B cell (primary cell): ENCODE results near the gene STAC3. TPM values are rescaled to one million over a fixed set of nuclear protein-coding genes. Genes with fewer than 3 reads are reported as not detected.

Source experiments
- ATAC-seq: fragments of 200-7000 bp; cut with Tn5 transposase; one replicate; pipeline ENCODE4 v1.10.0; 2021; ENCODE audit warnings: low read depth, mild to moderate bottlenecking, moderate number of reproducible peaks, moderate library complexity
- CTCF ChIA-PET: fragments of 350-600 bp; sonication (Branson Sonifier 250); formaldehyde crosslinking; loops from one replicate; lab custom pipeline; 2021; ENCODE audit warnings: antibody characterized with exemption, inconsistent platforms; lab: Charles Lee
- POLR2A ChIA-PET: fragments of 350-600 bp; sonication (Branson Sonifier 250); formaldehyde crosslinking; loops from one replicate; lab custom pipeline; 2021; ENCODE audit warnings: antibody characterized with exemption; lab: Charles Lee
- DNase-seq: peaks from one replicate; pipeline ENCODE4 v3.0.0; 2013
- H2AFZ ChIP-seq: 2 replicates; pipeline ENCODE4 v1.6.1; 2012; ENCODE audit warnings: mild to moderate bottlenecking, low read depth, low read length; ENCODE audit not compliant: insufficient read depth, poor library complexity, severe bottlenecking
- H3K27ac ChIP-seq, 2 donors: 1 replicate in 1 of 2; 2 replicates in 1 of 2; pipeline ENCODE4 v1.5.1; 2012 to 2013; ENCODE audit warnings: low read length in 2 of 2, mild to moderate bottlenecking in 2 of 2, moderate library complexity in 1 of 2
- H3K27me3 ChIP-seq, 4 experiments: fragments of 200-600 bp in 1 of 4; sonication (generic) in 1 of 4; replicated peaks in 1 of 4; 1 replicate in 2 of 4; 2 replicates in 2 of 4; pipeline versions ENCODE4 v1.6.1 to v1.7.0; 2013 to 2016; ENCODE audit warnings: low read length in 3 of 4, mild to moderate bottlenecking in 2 of 4, mixed read lengths in 1 of 4, moderate library complexity in 1 of 4; ENCODE audit not compliant: insufficient read depth in 4 of 4, control insufficient read depth in 3 of 4; ENCODE audit errors: control extremely low read depth in 1 of 4
- H3K36me3 ChIP-seq, 2 experiments: replicated peaks in 1 of 2; 1 replicate in 1 of 2; 2 replicates in 1 of 2; pipeline versions ENCODE4 v1.6.1 to v1.7.1; 2013; ENCODE audit warnings: low read length in 1 of 2; ENCODE audit not compliant: insufficient read depth in 2 of 2, control insufficient read depth in 1 of 2; ENCODE audit errors: control extremely low read depth in 1 of 2, extremely low read depth in 1 of 2
- H3K4me1 ChIP-seq, 2 donors: fragments of 200-600 bp in 1 of 2; sonication (generic) in 1 of 2; 1 replicate in 1 of 2; 2 replicates in 1 of 2; pipeline versions ENCODE4 v1.5.1 to v1.6.1; 2013 to 2017; ENCODE audit warnings: low read length in 2 of 2; ENCODE audit not compliant: control insufficient read depth in 2 of 2, insufficient read depth in 2 of 2
- H3K4me2 ChIP-seq: replicated peaks from 2 replicates; pipeline ENCODE3; 2012; ENCODE audit warnings: mild to moderate bottlenecking, low read depth, low read length; ENCODE audit not compliant: poor library complexity, severe bottlenecking
- H3K4me3 ChIP-seq, 5 experiments: fragments of 200-600 bp in 1 of 5; sonication (generic) in 1 of 5; 1 replicate in 3 of 5; 2 replicates in 2 of 5; pipeline versions ENCODE4 v1.5.1 to v1.7.0; 2011 to 2016; ENCODE audit warnings: low read length in 4 of 5, mild to moderate bottlenecking in 4 of 5, low read depth in 2 of 5, control low read depth in 1 of 5, moderate library complexity in 1 of 5; ENCODE audit not compliant: insufficient read depth in 1 of 5; ENCODE audit errors: control extremely low read depth in 1 of 5, extremely low read depth in 1 of 5
- H3K79me2 ChIP-seq: fragments of 200-600 bp; sonication (generic); one replicate; pipeline ENCODE4 v1.6.0; 2016; ENCODE audit warnings: low read length; ENCODE audit not compliant: control insufficient read depth, insufficient read depth
- H3K9ac ChIP-seq: fragments of 200-600 bp; sonication (generic); 2 replicates; pipeline ENCODE4 v1.6.1; 2017; ENCODE audit warnings: mild to moderate bottlenecking, low read length, moderate library complexity
- H3K9me3 ChIP-seq, 3 donors: one replicate each; pipeline versions ENCODE4 v1.6.1 to v1.7.1; 2013; ENCODE audit warnings: low read length in 2 of 3; ENCODE audit not compliant: control insufficient read depth in 2 of 3, insufficient read depth in 1 of 3; ENCODE audit errors: control extremely low read depth in 1 of 3
- H4K20me1 ChIP-seq: 2 replicates; pipeline ENCODE4 v1.6.0; 2012; ENCODE audit warnings: mild to moderate bottlenecking, low read length; ENCODE audit not compliant: insufficient read depth, control insufficient read depth, poor library complexity, severe bottlenecking
- H3K27ac Mint-ChIP-seq: one replicate; pipeline ENCODE4 v1.8.0; 2021; ENCODE audit warnings: mixed read lengths
- H3K27me3 Mint-ChIP-seq: one replicate; pipeline ENCODE4 v1.8.0; 2021; ENCODE audit warnings: mixed read lengths
- H3K4me1 Mint-ChIP-seq: one replicate; pipeline ENCODE4 v1.8.0; 2021; ENCODE audit warnings: mixed read lengths
- H3K4me3 Mint-ChIP-seq: one replicate; pipeline ENCODE4 v1.8.0; 2021; ENCODE audit warnings: mixed read lengths
- H3K9me3 Mint-ChIP-seq: one replicate; pipeline ENCODE4 v1.8.0; 2022; ENCODE audit warnings: mixed read lengths; ENCODE audit not compliant: insufficient read depth
- CTCF ChIP-seq: fragments of 200-600 bp; IDR thresholded peaks from one replicate; pipeline ENCODE4 v1.8.0; 2022; ENCODE audit warnings: antibody characterized with exemption, mild to moderate bottlenecking
- EZH2 ChIP-seq: IDR thresholded peaks from 2 replicates; pipeline ENCODE4 v1.6.1; 2012; ENCODE audit warnings: borderline replicate concordance, low read depth, mild to moderate bottlenecking, moderate library complexity, low read length; ENCODE audit not compliant: insufficient read depth, poor library complexity, severe bottlenecking
- WGBS: methylation state at CpG from one replicate; pipeline ENCODE4 v1.1.5; 2013; ENCODE audit warnings: missing lambda C conversion rate; ENCODE audit not compliant: insufficient coverage; 5-methylcytosine and 5-hydroxymethylcytosine counted together
- intact Hi-C: fragments of 100-400 bp; cut with micrococcal nuclease; formaldehyde crosslinking; loops from one replicate; pipeline ENCODE4 v1.10.0; 2022
- polyA plus RNA-seq: library from polyadenylated mRNA; depleted of rRNA; stranded (reverse); fragments of >200 nt; gene quantifications from 2 replicates; pipeline ENCODE4 v1.2.3, GENCODE V29; 2012
- total RNA-seq, 2 donors: library from RNA; stranded (reverse); fragments of 120-200 nt in 1 of 2; gene quantifications; 1 replicate in 1 of 2; 2 replicates in 1 of 2; pipeline versions ENCODE4 v1.2.3 to v1.2.4, GENCODE V29; 2013 to 2022

The STAC3 gene
- total and polyA plus RNA-seq, 2 donors (not counting 1 experiment from before 2014, with no cell fraction given), result 4.5 to 6.2 TPM

GRCh38 chr12:57266681-57267080 lies 15.7 kb upstream of the STAC3 start:
- intact Hi-C loops, result no loop called here
- no peak overlapping the region for H3K27ac Mint-ChIP-seq

GRCh38 chr12:57263096-57263495 lies 12.1 kb upstream of the STAC3 start:
- no peak overlapping the region for H2AFZ ChIP-seq
- TF ChIP-seq CTCF, result no peak
- TF ChIP-seq EZH2, result no peak

More at GRCh38 chr12:57266681-57267080, 15.7 kb upstream of the STAC3 start:
- no peak overlapping the region for H3K4me2 ChIP-seq
- no peak overlapping the region for H3K4me3 ChIP-seq
- no peak overlapping the region for H3K9ac ChIP-seq
- Mint-ChIP-seq H3K4me3 (no peak overlapping the region), H3K27me3 (no peaks in the 10 kb centered on the region), H3K9me3 (no peaks in the 10 kb centered on the region), H3K4me1 (peaks cover 9% of the 10 kb centered on the region)
- TF ChIP-seq EZH2, result no peak
- no peak for TF ChIP-seq CTCF
- DNase-seq, result no peak
- H3K9me3 ChIP-seq, result no peaks in the 10 kb centered on the region
- H2AFZ ChIP-seq, result no peak overlapping the region
- ChIA-PET POLR2A (no interaction called here), CTCF (interaction anchor here (1.2 to 8.4 kb wide), 5 partner anchors 9 to 192 kb away, joined by 3 to 126 read pairs (median 5); partner anchors contain the start of genes GLI1 and INHBE)
- H3K36me3 ChIP-seq, result peaks cover 11 to 59% of the 10 kb centered on the region in 2 experiments
- ATAC-seq, result no peak
- H3K4me1 ChIP-seq, result peaks cover 0 to 6% of the 10 kb centered on the region in 2 donors
- H3K79me2 ChIP-seq, result no peaks in the 10 kb centered on the region
- H4K20me1 ChIP-seq, result no peaks in the 10 kb centered on the region
- H3K27ac ChIP-seq, result no peak overlapping the region
- H3K27me3 ChIP-seq, result no peaks in the 10 kb centered on the region

More at GRCh38 chr12:57263096-57263495, 12.1 kb upstream of the STAC3 start:
- Histone ChIP-seq H3K27me3 (no peaks in the 10 kb centered on the region), H4K20me1 (no peaks in the 10 kb centered on the region), H3K36me3 (peaks cover 18 to 60% of the 10 kb centered on the region in 2 experiments), H3K4me3 (no peak overlapping the region), H3K79me2 (no peaks in the 10 kb centered on the region), H3K9me3 (no peaks in the 10 kb centered on the region), H3K4me1 (peaks cover 0 to 6% of the 10 kb centered on the region in 2 donors), H3K27ac (no peak overlapping the region), H3K9ac (no peak overlapping the region), H3K4me2 (no peak overlapping the region)
- ChIA-PET POLR2A (no interaction called here), CTCF (interaction anchor here (1.2 to 8.4 kb wide), 2 partner anchors 50 to 190 kb away, joined by 3 to 126 read pairs; partner anchors contain the start of gene INHBE)
- Mint-ChIP-seq H3K27me3 (no peaks in the 10 kb centered on the region), H3K4me1 (peaks cover 9% of the 10 kb centered on the region), H3K9me3 (no peaks in the 10 kb centered on the region), H3K4me3 (no peak overlapping the region), H3K27ac (no peak overlapping the region)
- intact Hi-C loops, result loop anchor here (1.0 kb wide), 2 partner anchors 17 to 190 kb away; no protein-coding TSS in a partner anchor
- DNase-seq, result no peak
- WGBS, result 92% methylated on average over 2 of the region's 2 CpGs
- no peak for ATAC-seq
